LNCAP (cell line): ENCODE measurements around the gene LMNA.

Experiments used
- TF ChIP-seq, protein P1 (sequence below): fragments of 450-650 bp; IDR thresholded peaks from 2 replicates; pipeline ENCODE4 v1.5.1; 2017; ENCODE audit warnings: mild to moderate bottlenecking

LMNA gene

DNA sequence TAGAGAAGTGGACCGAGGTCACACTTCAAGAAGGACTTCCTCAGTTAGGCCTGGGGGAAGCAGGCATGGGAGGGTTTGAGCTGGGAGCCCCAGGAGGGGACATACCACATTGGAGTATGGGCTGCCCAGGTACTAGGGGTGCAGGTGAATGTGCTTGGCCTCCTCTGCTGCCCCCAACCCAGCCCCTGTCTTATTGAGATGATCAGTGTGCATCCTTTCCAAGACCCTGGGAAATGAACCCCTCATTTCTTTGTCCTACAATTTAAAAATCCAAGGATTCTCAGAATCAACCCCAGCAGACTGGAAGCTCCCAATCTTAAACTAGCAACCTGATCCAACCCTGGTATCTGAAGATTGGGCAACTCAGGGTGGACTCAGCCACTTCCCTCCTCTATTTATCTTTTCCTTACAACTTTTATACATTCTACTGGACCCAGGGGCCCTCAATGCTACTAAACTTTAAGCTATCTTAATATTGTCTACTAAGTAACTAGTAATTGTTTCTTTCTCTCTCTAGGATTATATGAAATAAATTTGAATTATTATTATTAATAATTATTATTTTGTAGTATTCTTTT, 41.3 kb upstream of the LMNA start:
- TF ChIP-seq, protein P1, sequence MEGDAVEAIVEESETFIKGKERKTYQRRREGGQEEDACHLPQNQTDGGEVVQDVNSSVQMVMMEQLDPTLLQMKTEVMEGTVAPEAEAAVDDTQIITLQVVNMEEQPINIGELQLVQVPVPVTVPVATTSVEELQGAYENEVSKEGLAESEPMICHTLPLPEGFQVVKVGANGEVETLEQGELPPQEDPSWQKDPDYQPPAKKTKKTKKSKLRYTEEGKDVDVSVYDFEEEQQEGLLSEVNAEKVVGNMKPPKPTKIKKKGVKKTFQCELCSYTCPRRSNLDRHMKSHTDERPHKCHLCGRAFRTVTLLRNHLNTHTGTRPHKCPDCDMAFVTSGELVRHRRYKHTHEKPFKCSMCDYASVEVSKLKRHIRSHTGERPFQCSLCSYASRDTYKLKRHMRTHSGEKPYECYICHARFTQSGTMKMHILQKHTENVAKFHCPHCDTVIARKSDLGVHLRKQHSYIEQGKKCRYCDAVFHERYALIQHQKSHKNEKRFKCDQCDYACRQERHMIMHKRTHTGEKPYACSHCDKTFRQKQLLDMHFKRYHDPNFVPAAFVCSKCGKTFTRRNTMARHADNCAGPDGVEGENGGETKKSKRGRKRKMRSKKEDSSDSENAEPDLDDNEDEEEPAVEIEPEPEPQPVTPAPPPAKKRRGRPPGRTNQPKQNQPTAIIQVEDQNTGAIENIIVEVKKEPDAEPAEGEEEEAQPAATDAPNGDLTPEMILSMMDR: no peak

DNA sequence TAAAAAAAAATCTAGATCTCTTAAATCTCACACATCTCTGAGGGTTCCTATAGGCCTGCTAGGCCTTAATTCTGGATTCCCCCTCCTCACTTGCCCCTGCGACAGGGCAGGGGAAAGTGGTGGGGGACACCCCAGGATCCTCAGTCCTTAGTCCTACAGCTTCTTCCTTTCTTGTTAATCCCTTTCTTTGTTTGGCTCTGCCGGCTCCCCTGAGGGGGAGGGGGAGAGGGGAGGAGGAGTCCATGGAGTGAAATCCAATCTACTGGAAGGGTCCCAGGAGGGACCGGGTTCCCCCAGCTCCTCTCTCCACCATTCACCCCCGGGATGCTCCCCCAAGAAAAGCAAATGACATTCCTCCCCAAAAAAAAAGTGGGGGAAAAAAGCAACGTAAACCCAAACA, 40.8 kb upstream of the LMNA start:
- TF ChIP-seq, protein P1: no peak

DNA sequence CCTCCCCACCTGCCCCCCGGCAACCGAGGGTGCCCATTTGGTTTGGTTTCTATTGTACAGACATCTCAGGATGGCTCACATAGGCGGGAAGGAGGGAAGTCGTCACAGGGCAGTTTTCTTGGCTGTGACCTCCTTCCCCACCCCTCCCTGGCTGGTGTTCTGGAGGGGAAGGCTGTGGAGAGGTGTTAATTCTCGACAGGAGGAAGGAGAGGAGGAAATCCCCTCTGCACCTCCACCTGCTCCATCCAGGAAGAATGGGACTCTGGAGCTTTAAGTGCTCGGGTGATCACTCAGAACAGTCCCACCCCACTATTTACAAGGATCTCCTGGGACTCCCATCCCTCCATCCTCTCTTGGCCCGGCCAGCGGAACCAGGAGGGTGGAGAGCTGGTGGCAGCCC, 39.9 kb upstream of the LMNA start:
- TF ChIP-seq, protein P1: no peak

DNA sequence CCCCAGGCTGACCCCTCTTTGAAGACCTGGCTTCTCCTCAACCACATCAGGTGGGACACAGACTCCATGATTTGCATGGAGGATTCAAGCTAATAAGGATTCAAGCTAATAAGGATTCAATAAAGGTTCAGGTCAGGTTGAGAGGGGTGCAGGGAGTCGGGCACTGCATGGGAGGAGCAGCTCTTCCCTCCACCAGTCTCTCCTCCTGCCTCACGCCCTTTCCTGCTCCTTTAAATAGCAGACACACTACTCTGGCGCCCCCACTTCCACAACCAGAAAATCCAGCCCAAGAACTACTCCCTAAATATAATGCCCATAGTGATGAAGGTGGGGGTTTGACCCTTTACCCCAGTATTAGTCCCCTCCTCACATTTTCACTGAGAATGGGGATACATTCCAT, 39.3 kb upstream of the LMNA start:
- TF ChIP-seq, protein P1: no peak

DNA sequence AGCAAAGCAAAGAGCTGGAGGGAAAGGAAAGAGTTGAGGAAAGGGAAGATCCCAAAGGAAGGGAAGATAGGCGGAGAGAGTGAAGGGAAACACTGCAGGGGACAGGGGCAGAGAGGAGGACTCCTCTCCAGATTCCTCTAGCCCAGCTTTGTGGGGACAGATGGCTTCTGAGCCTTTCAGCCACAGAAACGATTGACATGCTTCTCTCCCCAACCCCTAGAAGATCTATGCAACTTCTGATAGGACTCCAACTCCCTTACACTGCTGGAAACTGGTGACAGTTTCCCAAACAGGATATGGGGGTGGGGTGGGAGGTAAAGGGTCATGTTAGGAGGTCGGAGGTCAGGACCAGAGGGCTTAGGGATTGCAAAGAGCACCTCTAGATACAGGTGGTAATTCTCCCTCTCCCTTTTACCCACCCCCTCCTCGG, 38.7 kb upstream of the LMNA start:
- TF ChIP-seq, protein P1: no peak

DNA sequence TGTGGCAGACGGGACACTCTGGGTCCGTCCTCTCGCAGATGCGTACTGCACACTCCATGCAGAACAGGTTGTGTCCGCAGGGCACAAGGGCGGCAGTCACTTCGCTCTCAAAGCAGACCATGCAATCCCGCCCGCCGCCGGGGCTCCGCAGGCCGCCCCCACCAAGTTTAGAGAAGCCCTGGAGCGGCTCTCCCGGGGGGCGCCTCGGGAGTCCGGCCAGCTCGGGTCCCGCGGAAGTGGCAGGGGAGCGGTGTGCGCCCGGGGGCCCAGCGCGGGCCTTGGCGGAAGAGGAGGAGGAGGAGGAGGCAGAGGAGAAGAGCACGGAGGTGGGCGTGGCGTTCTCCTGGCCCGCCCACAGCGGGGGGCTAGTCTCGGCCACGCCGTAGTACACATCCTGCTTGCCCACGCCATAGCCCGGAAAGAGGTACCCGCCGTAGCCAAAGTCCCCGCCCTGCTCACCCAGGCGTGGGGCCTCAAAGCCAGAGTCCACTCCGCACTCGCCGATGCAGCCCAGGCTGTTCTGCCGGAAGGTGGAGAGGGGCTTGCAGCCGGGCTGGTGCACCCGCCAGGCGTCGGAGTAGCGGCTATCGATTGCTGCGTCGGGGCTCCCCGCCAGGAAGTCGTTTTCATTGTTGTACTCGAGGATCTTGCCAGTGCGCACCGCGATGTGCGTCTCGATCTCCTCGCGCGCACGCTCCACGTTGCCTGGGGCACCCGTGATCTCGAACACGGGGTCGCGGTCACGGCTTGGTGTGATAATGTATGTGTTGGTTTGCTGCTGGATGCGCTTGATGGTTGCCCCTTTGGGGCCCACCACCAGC, 37.7 kb upstream of the LMNA start:
- TF ChIP-seq, protein P1: no peak

DNA sequence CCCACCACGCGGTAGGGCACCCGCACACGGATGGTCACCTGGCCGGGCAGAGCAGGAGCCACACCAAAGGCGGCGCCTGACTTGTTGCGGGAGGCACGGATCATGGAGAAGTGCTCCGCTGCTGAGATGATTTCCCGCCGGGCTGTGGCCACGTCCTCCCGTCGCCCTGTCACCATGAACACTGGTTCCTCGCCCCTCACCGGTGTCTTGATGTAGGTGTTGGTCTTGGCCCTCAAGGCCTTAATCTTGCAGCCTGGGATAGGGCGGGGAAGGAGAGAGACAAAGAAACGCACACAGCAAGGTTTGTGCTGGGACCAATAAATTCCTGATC, 37.1 kb upstream of the LMNA start:
- TF ChIP-seq, protein P1: no peak

DNA sequence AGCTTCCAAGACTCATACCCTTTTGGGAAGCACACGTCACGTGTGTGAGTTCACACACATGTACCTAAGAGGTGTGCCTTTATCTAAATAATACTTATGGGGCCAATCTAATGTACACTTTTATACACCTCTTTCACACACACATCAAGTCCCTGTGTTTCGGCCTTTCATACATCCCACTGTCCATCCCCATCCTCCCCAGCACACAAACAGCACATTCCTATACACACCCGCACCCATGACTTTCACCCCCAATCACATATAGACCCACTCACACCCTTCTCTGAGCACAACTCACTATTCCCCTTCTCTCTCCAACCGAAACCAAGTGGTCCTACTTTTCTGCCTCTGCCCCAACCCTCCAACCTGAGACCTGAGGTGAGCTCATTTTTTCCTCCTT, 35.8 kb upstream of the LMNA start:
- TF ChIP-seq, protein P1: no peak
